Natural killer cell (primary cell): ENCODE results near the gene LIPH. TPM values are rescaled to one million over a fixed set of nuclear protein-coding genes. Genes with fewer than 3 reads are reported as not detected.
"Not testable (repeated sequence)": the region's sequence is repeated elsewhere in the genome, so short reads cannot be mapped to it uniquely, and the experiment has no call there.

ENCODE experiments used
- ATAC-seq, 3 donors: fragments of 150-1000 bp in 2 of 3; fragments of 200-7000 bp in 1 of 3; cut with Tn5 transposase; 1 replicate in 1 of 3; 2 replicates in 2 of 3; pipeline ENCODE4 v1.10.0; 2021; ENCODE audit warnings: mild to moderate bottlenecking in 2 of 3, moderate library complexity in 2 of 3
- DNase-seq, 2 donors: peaks; one replicate each; pipeline versions ENCODE4 v3.0.0 to v3.0.0-alpha.2; 2013 to 2021; ENCODE audit warnings: mixed read lengths in 1 of 2
- H3K27ac ChIP-seq: one replicate; pipeline ENCODE4 v1.5.1; 2013; ENCODE audit warnings: mild to moderate bottlenecking, low read length
- H3K27me3 ChIP-seq: one replicate; pipeline ENCODE4 v1.6.1; 2013; ENCODE audit warnings: low read length; ENCODE audit not compliant: control insufficient read depth, insufficient read depth
- H3K36me3 ChIP-seq: one replicate; pipeline ENCODE4 v1.6.1; 2013; ENCODE audit warnings: low read length; ENCODE audit not compliant: control insufficient read depth, insufficient read depth
- H3K4me1 ChIP-seq: one replicate; pipeline ENCODE4 v1.6.1; 2013; ENCODE audit warnings: low read length; ENCODE audit not compliant: control insufficient read depth, insufficient read depth
- H3K4me3 ChIP-seq: one replicate; pipeline ENCODE4 v1.5.1; 2013; ENCODE audit warnings: low read length
- H3K9me3 ChIP-seq: one replicate; pipeline ENCODE4 v1.6.1; 2013; ENCODE audit warnings: low read length; ENCODE audit not compliant: control insufficient read depth, insufficient read depth
- H3K27ac Mint-ChIP-seq, 2 donors: one replicate each; pipeline ENCODE4 v1.8.0; 2022; ENCODE audit warnings: mild to moderate bottlenecking in 2 of 2, mixed read lengths in 2 of 2, moderate library complexity in 1 of 2
- H3K27me3 Mint-ChIP-seq, 2 donors: one replicate each; pipeline ENCODE4 v1.8.0; 2022; ENCODE audit warnings: low read depth in 2 of 2, mixed read lengths in 2 of 2
- H3K36me3 Mint-ChIP-seq: one replicate; pipeline ENCODE4 v1.8.0; 2022; ENCODE audit warnings: mixed read lengths
- H3K4me1 Mint-ChIP-seq, 2 donors: one replicate each; pipeline ENCODE4 v1.8.0; 2022; ENCODE audit warnings: mixed read lengths in 2 of 2
- H3K4me3 Mint-ChIP-seq: one replicate; pipeline ENCODE4 v1.8.0; 2022; ENCODE audit warnings: mild to moderate bottlenecking, moderate library complexity, mixed read lengths
- H3K9me3 Mint-ChIP-seq, 2 donors: one replicate each; pipeline ENCODE4 v1.8.0; 2022; ENCODE audit warnings: mixed read lengths in 2 of 2
- WGBS: methylation state at CpG from one replicate; pipeline ENCODE4 v1.1.7; 2013; ENCODE audit warnings: missing lambda C conversion rate; ENCODE audit not compliant: insufficient coverage; 5-methylcytosine and 5-hydroxymethylcytosine counted together
- intact Hi-C: fragments of 100-400 bp; cut with micrococcal nuclease; formaldehyde crosslinking; loops from one replicate; pipeline ENCODE4 v1.14.2; 2022
- total RNA-seq, 4 donors: library from RNA; stranded (reverse); fragments of 120-200 nt in 1 of 4; gene quantifications; one replicate each; pipeline versions ENCODE4 v1.2.3 to v1.2.4, GENCODE V29; 2013 to 2022
- TF ChIP-seq, protein P1 (sequence below): fragments of 200-600 bp; IDR thresholded peaks from one replicate; pipeline ENCODE4 v1.8.0; 2022; ENCODE audit warnings: antibody characterized with exemption

LIPH gene
- total RNA-seq, 3 donors from 2014 or later (not counting 1 experiment from before 2014, with no cell fraction given) = 0.09 to 0.16 TPM; not detected in 1

DNA sequence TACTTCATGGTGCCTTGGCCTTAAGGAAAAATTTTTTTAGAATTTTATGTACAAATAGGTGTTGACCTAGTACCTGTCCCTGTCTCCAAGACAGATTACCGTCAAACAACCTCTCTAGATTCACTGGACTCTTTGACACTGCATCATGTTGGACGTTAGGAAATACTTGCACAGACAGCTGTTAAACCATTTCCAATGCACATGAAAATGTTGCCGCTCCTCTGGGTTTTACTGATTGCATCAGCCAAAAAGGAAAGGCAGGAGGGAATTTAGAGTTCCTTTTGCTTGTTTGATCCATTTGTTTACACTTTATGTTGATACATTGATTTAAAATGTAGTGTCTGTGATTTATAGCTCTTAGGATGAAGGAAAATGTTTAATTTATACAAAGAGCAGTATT, 68.1 kb downstream of the LIPH start:
- H3K4me3 ChIP-seq = no peak overlapping the region
- Mint-ChIP-seq H3K27me3 (no peaks in the 10 kb centered on the region), H3K4me1 (peaks cover 12% of the 10 kb centered on the region in 2 donors), H3K4me3 (no peak overlapping the region), H3K9me3 (no peaks in the 10 kb centered on the region), H3K27ac (no peak overlapping the region), H3K36me3 (no peaks in the 10 kb centered on the region)
- H3K36me3 ChIP-seq = peaks cover 11% of the 10 kb centered on the region
- DNase-seq (no peak), ATAC-seq (no peak)
- H3K9me3 ChIP-seq = no peaks in the 10 kb centered on the region
- no peaks in the 10 kb centered on the region for H3K4me1 ChIP-seq
- TF ChIP-seq, protein P1, sequence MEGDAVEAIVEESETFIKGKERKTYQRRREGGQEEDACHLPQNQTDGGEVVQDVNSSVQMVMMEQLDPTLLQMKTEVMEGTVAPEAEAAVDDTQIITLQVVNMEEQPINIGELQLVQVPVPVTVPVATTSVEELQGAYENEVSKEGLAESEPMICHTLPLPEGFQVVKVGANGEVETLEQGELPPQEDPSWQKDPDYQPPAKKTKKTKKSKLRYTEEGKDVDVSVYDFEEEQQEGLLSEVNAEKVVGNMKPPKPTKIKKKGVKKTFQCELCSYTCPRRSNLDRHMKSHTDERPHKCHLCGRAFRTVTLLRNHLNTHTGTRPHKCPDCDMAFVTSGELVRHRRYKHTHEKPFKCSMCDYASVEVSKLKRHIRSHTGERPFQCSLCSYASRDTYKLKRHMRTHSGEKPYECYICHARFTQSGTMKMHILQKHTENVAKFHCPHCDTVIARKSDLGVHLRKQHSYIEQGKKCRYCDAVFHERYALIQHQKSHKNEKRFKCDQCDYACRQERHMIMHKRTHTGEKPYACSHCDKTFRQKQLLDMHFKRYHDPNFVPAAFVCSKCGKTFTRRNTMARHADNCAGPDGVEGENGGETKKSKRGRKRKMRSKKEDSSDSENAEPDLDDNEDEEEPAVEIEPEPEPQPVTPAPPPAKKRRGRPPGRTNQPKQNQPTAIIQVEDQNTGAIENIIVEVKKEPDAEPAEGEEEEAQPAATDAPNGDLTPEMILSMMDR = no peak
- no peak overlapping the region for H3K27ac ChIP-seq
- 99% methylated on average over 3 of the region's 3 CpGs for WGBS
- H3K27me3 ChIP-seq = no peaks in the 10 kb centered on the region
- intact Hi-C loops = no loop called here

DNA sequence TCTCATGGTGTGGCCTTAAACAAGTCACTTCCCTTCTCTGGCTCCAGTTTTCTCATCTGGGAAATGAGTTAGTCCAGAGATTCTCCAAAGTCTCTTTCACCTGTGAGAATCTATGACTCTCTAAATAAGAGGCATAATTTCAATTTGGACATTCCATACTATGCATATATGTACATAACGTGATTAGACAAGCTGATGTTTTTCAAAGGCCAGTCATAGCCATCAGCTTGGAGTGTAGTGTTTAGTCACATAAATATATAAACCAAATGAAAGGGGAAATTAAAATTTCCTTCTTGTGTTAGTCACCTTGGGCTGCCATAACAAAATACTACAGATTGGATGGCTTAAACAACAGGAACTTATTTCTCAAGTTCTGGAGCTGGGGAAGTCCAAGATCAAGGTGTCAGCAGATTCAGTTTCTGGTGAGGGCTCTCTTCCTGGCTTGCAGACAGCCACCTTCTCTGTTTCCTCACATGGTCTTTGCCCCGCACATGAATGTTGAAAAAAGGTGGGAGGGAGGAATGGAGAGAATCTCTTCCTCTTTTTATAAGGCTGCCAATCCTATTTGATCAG, 72.9 kb downstream of the LIPH start:
- no CpG with 5 or more reads among the region's 2 CpGs for WGBS
- DNase-seq = no peak
- intact Hi-C loops = no loop called here
- H3K36me3 Mint-ChIP-seq = no peaks in the 10 kb centered on the region
- TF ChIP-seq, protein P1 = no peak
- H3K36me3 ChIP-seq = no peaks in the 10 kb centered on the region
- H3K4me1 Mint-ChIP-seq = peaks cover 12% of the 10 kb centered on the region in 2 donors
- H3K27ac Mint-ChIP-seq = no peak overlapping the region
- H3K9me3 ChIP-seq = no peaks in the 10 kb centered on the region
- no peak overlapping the region for H3K4me3 Mint-ChIP-seq
- no peaks in the 10 kb centered on the region for H3K27me3 ChIP-seq
- no peaks in the 10 kb centered on the region for H3K4me1 ChIP-seq
- H3K27ac ChIP-seq = no peak overlapping the region
- ATAC-seq = no peak
- no peaks in the 10 kb centered on the region for H3K9me3 Mint-ChIP-seq
- no peaks in the 10 kb centered on the region for H3K27me3 Mint-ChIP-seq
- H3K4me3 ChIP-seq = no peak overlapping the region

DNA sequence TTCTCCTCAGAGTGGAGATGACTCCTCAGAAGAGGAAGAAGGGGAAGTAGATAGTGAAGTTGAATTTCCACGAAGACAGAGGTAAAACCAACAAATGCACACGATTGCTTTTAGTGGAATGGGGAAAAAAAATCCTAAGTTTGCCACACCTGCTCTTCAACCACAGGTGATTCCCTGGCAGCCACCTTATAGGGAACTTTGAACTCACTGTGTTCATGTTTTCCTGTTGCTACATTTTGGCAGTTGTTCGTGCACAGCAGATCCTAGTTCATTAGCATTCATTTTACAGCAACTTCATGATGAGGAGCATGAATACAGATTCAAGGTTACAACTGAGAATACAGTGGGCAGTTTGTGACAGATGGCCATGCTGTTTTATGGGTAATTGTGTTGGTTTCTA, 75.1 kb downstream of the LIPH start:
- Histone ChIP-seq H3K9me3 (no peaks in the 10 kb centered on the region), H3K4me1 (no peaks in the 10 kb centered on the region), H3K4me3 (no peak overlapping the region), H3K27ac (no peak overlapping the region), H3K36me3 (no peaks in the 10 kb centered on the region), H3K27me3 (no peaks in the 10 kb centered on the region)
- Mint-ChIP-seq H3K27ac (no peak overlapping the region), H3K9me3 (no peaks in the 10 kb centered on the region), H3K36me3 (peaks cover 5% of the 10 kb centered on the region), H3K27me3 (no peaks in the 10 kb centered on the region), H3K4me3 (no peak overlapping the region), H3K4me1 (peaks cover under 1% of the 10 kb centered on the region in 2 donors)
- DNase-seq (no peak), ATAC-seq (no peak)
- 83% methylated on average over 3 of the region's 3 CpGs for WGBS
- TF ChIP-seq, protein P1 = no peak
- intact Hi-C loops = no loop called here

DNA sequence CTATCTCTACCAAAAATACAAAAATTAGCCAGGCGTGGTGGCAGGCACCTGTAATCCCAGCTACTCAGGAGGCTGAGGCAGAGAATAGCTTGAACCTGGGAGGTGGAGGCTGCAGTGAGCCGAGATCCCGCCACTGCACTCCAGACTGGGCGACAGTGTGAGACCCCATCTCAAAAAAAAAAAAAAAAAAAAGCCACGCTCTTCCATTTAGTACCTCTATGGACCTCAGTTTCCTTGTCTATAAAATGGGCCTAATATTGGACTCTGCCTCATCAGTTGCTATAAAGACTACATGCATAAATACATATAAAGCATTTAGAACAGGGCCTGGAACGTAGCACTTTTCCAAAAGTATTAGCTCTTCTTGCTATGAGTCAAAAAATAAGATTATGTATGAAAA, 77.5 kb downstream of the LIPH start:
- intact Hi-C loops, H3K36me3 Mint-ChIP-seq, ATAC-seq: not testable (repeated sequence)

More for the DNA sequence above, 77.5 kb downstream of the LIPH start:
- 100% methylated on average over 3 of the region's 6 CpGs for WGBS
- not testable (repeated sequence) for H3K4me3 Mint-ChIP-seq, H3K9me3 Mint-ChIP-seq, H3K27ac ChIP-seq, H3K4me3 ChIP-seq, DNase-seq, H3K27ac Mint-ChIP-seq, H3K9me3 ChIP-seq, H3K27me3 ChIP-seq, H3K4me1 ChIP-seq, H3K27me3 Mint-ChIP-seq, H3K4me1 Mint-ChIP-seq, H3K36me3 ChIP-seq
